GM19328 (cell line): ENCODE measurements around the gene SLC28A2.
"Not testable (repeated sequence)": the region's sequence is repeated elsewhere in the genome, so short reads cannot be mapped to it uniquely, and the experiment has no call there.

ENCODE experiments used
- ATAC-seq: cut with Tn5 transposase; IDR thresholded peaks from one replicate; pipeline ENCODE4 v1.9.1; 2021; ENCODE audit warnings: mild to moderate bottlenecking, moderate library complexity; ENCODE audit not compliant: unreplicated experiment

Gene SLC28A2

GRCh38 chr15:45251888-45252287 lies at the start of gene SLC28A2:
Gene SLC28A2 (plus strand): TSS chr15:45252234. CDS start chr15:45253216, 982 bp downstream.
- no peak for ATAC-seq

GRCh38 chr15:45203182-45203581 lies 48.9 kb upstream of the SLC28A2 start:
- ATAC-seq = no peak

- no peak for ATAC-seq
Observed at GRCh38 chr15:45205192-45205591, 46.8 kb upstream of the SLC28A2 start.

GRCh38 chr15:45212493-45212892 lies 39.5 kb upstream of the SLC28A2 start:
- no peak for ATAC-seq

- no peak for ATAC-seq
Observed at GRCh38 chr15:45221053-45221599, 30.9 kb upstream of the SLC28A2 start.

- ATAC-seq = no peak
Observed at GRCh38 chr15:45221967-45222366, 30.1 kb upstream of the SLC28A2 start.

GRCh38 chr15:45224621-45225217 lies 27.3 kb upstream of the SLC28A2 start:
- no peak for ATAC-seq

GRCh38 chr15:45225506-45226273 lies 26.3 kb upstream of the SLC28A2 start:
- ATAC-seq = no peak

- ATAC-seq = no peak
Observed at GRCh38 chr15:45228931-45229330, 23.1 kb upstream of the SLC28A2 start.

GRCh38 chr15:45230245-45230965 lies 21.6 kb upstream of the SLC28A2 start:
- ATAC-seq = no peak

GRCh38 chr15:45231132-45231531 lies 20.9 kb upstream of the SLC28A2 start:
- no peak for ATAC-seq

GRCh38 chr15:45231864-45232562 lies 20.0 kb upstream of the SLC28A2 start:
- ATAC-seq = no peak

GRCh38 chr15:45234562-45235235 lies 17.3 kb upstream of the SLC28A2 start:
- ATAC-seq = no peak

GRCh38 chr15:45236806-45237205 lies 15.2 kb upstream of the SLC28A2 start:
- ATAC-seq = not testable (repeated sequence)

- no peak for ATAC-seq
Observed at GRCh38 chr15:45242289-45242688, 9.7 kb upstream of the SLC28A2 start.

GRCh38 chr15:45249125-45249780 lies 2.8 kb upstream of the SLC28A2 start:
- ATAC-seq = no peak

GRCh38 chr15:45253330-45253729 lies 1.3 kb downstream of the SLC28A2 start:
- ATAC-seq = no peak

GRCh38 chr15:45254405-45254804 lies 2.4 kb downstream of the SLC28A2 start:
- ATAC-seq = no peak

- not testable (repeated sequence) for ATAC-seq
Observed at GRCh38 chr15:45254824-45255223, 2.8 kb downstream of the SLC28A2 start.

GRCh38 chr15:45259796-45260195 lies 7.8 kb downstream of the SLC28A2 start:
- no peak for ATAC-seq
